ENCODE data around the gene LDHD. TPM values are rescaled to one million over a fixed set of nuclear protein-coding genes. Genes with fewer than 3 reads are reported as not detected.

LDHD gene
- polyA plus RNA-seq, 1 donor (not counting 4 experiments of a cell fraction or from before 2014, with no cell fraction given), result 0.34 TPM

DNA sequence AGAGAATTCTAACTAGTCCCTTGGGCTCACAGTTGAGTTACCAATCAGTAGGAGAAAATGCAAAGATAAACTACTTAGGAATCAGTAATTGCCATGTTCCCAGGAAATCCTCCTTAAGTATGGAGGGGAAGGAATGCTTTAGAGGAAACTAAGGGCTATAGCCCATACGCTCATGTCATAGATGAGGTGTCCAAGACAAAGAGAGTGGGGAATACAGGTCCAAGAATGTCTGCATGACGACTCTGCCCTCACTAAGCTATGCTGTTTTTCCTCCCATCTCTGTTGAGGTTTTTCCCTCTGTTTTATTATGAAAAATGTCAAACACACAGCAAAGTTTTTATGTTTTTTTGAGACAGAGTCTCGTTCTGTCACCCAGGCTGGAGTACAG is 16.0 kb downstream of the LDHD start:
- dilution Hi-C loops (cut with MboI; ENCODE audit: extremely low pct_ligation_motif_present, low sequenced_read_pairs), result no loop called here
- H3K4me3 ChIP-seq (ENCODE audit: control insufficient read depth in 2 of 3, extremely low read depth in 1 of 3, insufficient read depth in 2 of 3, low read depth in 1 of 3, low read length in 3 of 3), result no peak overlapping the region
- H3K27me3 ChIP-seq (ENCODE audit: control insufficient read depth, extremely low read depth, insufficient read depth, low read length), result no peaks in the 10 kb centered on the region
- no peaks in the 10 kb centered on the region for H3K79me2 ChIP-seq (ENCODE audit: control insufficient read depth, insufficient read depth, low read length)
- no peak overlapping the region for H3K27ac ChIP-seq (ENCODE audit: control insufficient read depth, insufficient read depth, low read length)
- H3K36me3 ChIP-seq (ENCODE audit: control insufficient read depth in 2 of 2, extremely low read depth in 1 of 2, insufficient read depth in 2 of 2, low read length in 2 of 2), result peaks cover 3 to 7% of the 10 kb centered on the region in 2 experiments
- no peak for TF ChIP-seq EZH2 (IDR thresholded peaks at IDR 0.05; ENCODE audit: low read length)
- TF ChIP-seq CTCF (optimal IDR thresholded peaks at IDR 0.05 in 1 of 3, IDR thresholded peaks at IDR 0.05 in 1 of 3, conservative IDR thresholded peaks at IDR 0.05 in 1 of 3; ENCODE audit: extremely low read depth in 1 of 3, insufficient read depth in 2 of 3, low read length in 3 of 3), result no peak
- no peak overlapping the region for H2AFZ ChIP-seq (ENCODE audit: control insufficient read depth, low read length)
- H3K4me2 ChIP-seq (ENCODE audit: control insufficient read depth, extremely low read depth, insufficient read depth, low read depth, low read length), result no peak overlapping the region
- FAIRE-seq (no peak), DNase-seq (ENCODE audit: low read depth, low spot score) (no peak)
- peaks cover 38% of the 10 kb centered on the region for H3K4me1 ChIP-seq (ENCODE audit: control insufficient read depth, extremely low read depth, insufficient read depth, low read length)
- H3K9me1 ChIP-seq (ENCODE audit: control insufficient read depth, extremely low read depth, insufficient read depth, low read length), result peaks cover 12% of the 10 kb centered on the region
- H4K20me1 ChIP-seq (ENCODE audit: control insufficient read depth, extremely low read depth, insufficient read depth, low read length), result no peaks in the 10 kb centered on the region
- no peaks in the 10 kb centered on the region for H3K9me3 ChIP-seq (ENCODE audit: control insufficient read depth, low read depth, low read length)
- no peak overlapping the region for H3K9ac ChIP-seq (ENCODE audit: control insufficient read depth, extremely low read depth, insufficient read depth, low read length)

DNA sequence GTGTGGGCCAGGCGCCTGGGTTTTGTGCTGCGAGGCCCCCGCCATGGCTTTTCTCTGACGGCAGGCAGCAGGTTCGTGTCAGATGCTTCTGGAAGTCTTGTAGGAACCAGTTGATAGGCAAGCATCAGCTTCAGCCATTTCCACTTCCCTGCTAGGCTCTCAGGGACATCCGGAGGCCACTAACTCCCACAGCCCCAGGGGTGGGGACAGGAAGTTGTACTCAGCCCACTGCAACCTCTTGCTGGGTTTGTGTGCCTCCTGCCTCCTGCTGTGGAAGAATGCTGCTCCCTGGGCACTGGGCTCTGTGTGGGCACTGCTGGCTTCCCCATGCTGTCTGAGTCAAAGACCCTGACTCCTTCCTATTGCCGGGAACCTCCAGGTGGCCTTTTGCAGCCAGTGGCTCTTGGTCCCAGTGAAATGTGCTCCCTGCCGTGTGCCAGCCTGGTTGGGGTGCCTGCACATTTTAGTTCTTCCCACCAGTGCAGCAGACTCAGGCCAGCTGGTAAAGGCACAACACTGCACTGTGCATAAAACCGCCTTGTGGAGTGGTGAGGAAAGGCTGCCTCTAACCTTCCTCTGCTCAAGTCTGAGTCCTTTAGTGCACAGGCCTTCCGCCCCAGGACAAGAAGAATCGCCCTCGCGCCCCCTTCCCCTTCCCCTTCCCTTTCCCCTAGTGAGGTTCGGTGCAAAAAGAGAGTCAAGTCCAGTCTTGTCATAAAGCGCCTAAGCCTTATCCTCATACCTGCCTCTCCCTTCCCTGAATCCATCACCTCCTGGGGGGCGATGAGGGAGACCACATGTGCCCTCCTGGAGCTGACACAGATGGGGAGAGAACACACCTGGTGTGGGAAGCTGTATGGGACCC is 16.6 kb downstream of the LDHD start:
- Histone ChIP-seq H3K4me2 (ENCODE audit: control insufficient read depth, extremely low read depth, insufficient read depth, low read depth, low read length) (no peak overlapping the region), H3K4me1 (ENCODE audit: control insufficient read depth, extremely low read depth, insufficient read depth, low read length) (peaks cover 38% of the 10 kb centered on the region), H3K9me3 (ENCODE audit: control insufficient read depth, low read depth, low read length) (no peaks in the 10 kb centered on the region), H2AFZ (ENCODE audit: control insufficient read depth, low read length) (no peak overlapping the region), H3K36me3 (ENCODE audit: control insufficient read depth in 2 of 2, extremely low read depth in 1 of 2, insufficient read depth in 2 of 2, low read length in 2 of 2) (peaks cover 1 to 7% of the 10 kb centered on the region in 2 experiments), H3K27me3 (ENCODE audit: control insufficient read depth, extremely low read depth, insufficient read depth, low read length) (no peaks in the 10 kb centered on the region), H3K4me3 (ENCODE audit: control insufficient read depth in 2 of 3, extremely low read depth in 1 of 3, insufficient read depth in 2 of 3, low read depth in 1 of 3, low read length in 3 of 3) (no peak overlapping the region), H3K9me1 (ENCODE audit: control insufficient read depth, extremely low read depth, insufficient read depth, low read length) (peaks cover 12% of the 10 kb centered on the region), H4K20me1 (ENCODE audit: control insufficient read depth, extremely low read depth, insufficient read depth, low read length) (no peaks in the 10 kb centered on the region), H3K9ac (ENCODE audit: control insufficient read depth, extremely low read depth, insufficient read depth, low read length) (no peak overlapping the region), H3K79me2 (ENCODE audit: control insufficient read depth, insufficient read depth, low read length) (no peaks in the 10 kb centered on the region), H3K27ac (ENCODE audit: control insufficient read depth, insufficient read depth, low read length) (no peak overlapping the region)
- dilution Hi-C loops (cut with MboI; ENCODE audit: extremely low pct_ligation_motif_present, low sequenced_read_pairs), result no loop called here
- FAIRE-seq (peak; percentile 49), DNase-seq (ENCODE audit: low read depth, low spot score) (no peak)
- TF ChIP-seq CTCF (optimal IDR thresholded peaks at IDR 0.05 in 1 of 3, IDR thresholded peaks at IDR 0.05 in 1 of 3, conservative IDR thresholded peaks at IDR 0.05 in 1 of 3; ENCODE audit: extremely low read depth in 1 of 3, insufficient read depth in 2 of 3, low read length in 3 of 3) (no peak), EZH2 (IDR thresholded peaks at IDR 0.05; ENCODE audit: low read length) (no peak)

All from keratinocyte (primary cell).